Pancreas (tissue), 10 donors: ENCODE data around the gene SHH. TPM values are rescaled to one million over a fixed set of nuclear protein-coding genes. Genes with fewer than 3 reads are reported as not detected.

Experiments
- ATAC-seq, 4 donors: fragments of 200-7000 bp; cut with Tn5 transposase; one replicate each; pipeline versions ENCODE4 v1.8.0 to v1.9.1; 2020; ENCODE audit warnings: mild to moderate bottlenecking in 4 of 4, moderate library complexity in 4 of 4
- DNase-seq, 6 donors: peaks; one replicate each; pipeline ENCODE4 v3.0.0-alpha.2; 2020
- FAIRE-seq: peaks from 2 replicates; lab custom pipeline; 2012; peaks lifted over from hg19 to GRCh38; lab: Jason Lieb, UNC
- H3K27ac ChIP-seq, 4 donors: fragments of 200-600 bp; sonication (generic); 1 replicate in 3 of 4; 2 replicates in 1 of 4; pipeline versions ENCODE4 v1.5.0 to v1.8.0; 2020
- H3K27me3 ChIP-seq, 4 donors: fragments of 200-600 bp; one replicate each; pipeline ENCODE4 v1.8.0; 2021
- H3K36me3 ChIP-seq, 3 donors: fragments of 200-600 bp; sonication (generic) in 1 of 3; one replicate each; pipeline versions ENCODE4 v1.5.0 to v1.8.0; 2020 to 2021
- H3K4me1 ChIP-seq, 3 donors: fragments of 200-600 bp; one replicate each; pipeline ENCODE4 v1.8.0; 2021
- H3K4me3 ChIP-seq, 4 donors: fragments of 200-600 bp; sonication (generic) in 2 of 4; one replicate each; pipeline versions ENCODE4 v1.5.0 to v1.8.0; 2020 to 2021
- H3K9me3 ChIP-seq, 4 donors: fragments of 200-600 bp; one replicate each; pipeline ENCODE4 v1.8.0; 2021
- WGBS, 2 donors: extraction: QIAGEN DNeasy Blood & Tissue Kit; methylation state at CpG; one replicate each; pipeline ENCODE4 v1.1.7; 2013; 5-methylcytosine and 5-hydroxymethylcytosine counted together
- intact Hi-C, 3 donors: fragments of 100-400 bp; cut with DNase I; formaldehyde crosslinking; loops; one replicate each; pipeline versions ENCODE4 v1.11.1 to v1.14.2; 2022
- polyA plus RNA-seq, 2 donors: library from polyadenylated mRNA; stranded (reverse); fragments of 200-250 nt; gene quantifications; one replicate each; pipeline ENCODE4 v1.2.3, GENCODE V29; 2013
- total RNA-seq, 6 donors: library from RNA; stranded (reverse); fragmentation: NEBNext Ultra II Directional in 4 of 6; extraction: Animal tissue kit (Norgen Biotek cat#: 25700) in 4 of 6; gene quantifications; one replicate each; pipeline versions ENCODE4 v1.2.1 to v1.2.4, GENCODE V29; 2021 to 2023
- TF ChIP-seq, protein P1 (sequence below), 4 donors: fragments of 200-600 bp; sonication (generic) in 3 of 4; IDR thresholded peaks; one replicate each; pipeline versions ENCODE4 v1.5.0 to v1.8.0; 2021; ENCODE audit warnings: antibody characterized with exemption in 4 of 4
- donor health status: healthy with polysubstance abuse.
- donor health status: DM: no; HTN: no; CAD: no; lungs with moderate emphysema.
- donor health status: DM: no; HTN: no; CAD: no.
- donor health status: control.
- donor health status: control.
- donor health status: Bipolar disorder and iron deficiency.
- donor health status: DM: yes; HTN: yes; CAD: no.
- donor health status: DM: no; HTN: no; CAD: no.
- donor health status: DM: no; HTN: no; CAD: no.
- donor health status: DM: yes; HTN: yes; CAD: no.

SHH gene
- total and polyA plus RNA-seq, 8 donors, result 0.08 to 0.85 (median 0.26) TPM

DNA sequence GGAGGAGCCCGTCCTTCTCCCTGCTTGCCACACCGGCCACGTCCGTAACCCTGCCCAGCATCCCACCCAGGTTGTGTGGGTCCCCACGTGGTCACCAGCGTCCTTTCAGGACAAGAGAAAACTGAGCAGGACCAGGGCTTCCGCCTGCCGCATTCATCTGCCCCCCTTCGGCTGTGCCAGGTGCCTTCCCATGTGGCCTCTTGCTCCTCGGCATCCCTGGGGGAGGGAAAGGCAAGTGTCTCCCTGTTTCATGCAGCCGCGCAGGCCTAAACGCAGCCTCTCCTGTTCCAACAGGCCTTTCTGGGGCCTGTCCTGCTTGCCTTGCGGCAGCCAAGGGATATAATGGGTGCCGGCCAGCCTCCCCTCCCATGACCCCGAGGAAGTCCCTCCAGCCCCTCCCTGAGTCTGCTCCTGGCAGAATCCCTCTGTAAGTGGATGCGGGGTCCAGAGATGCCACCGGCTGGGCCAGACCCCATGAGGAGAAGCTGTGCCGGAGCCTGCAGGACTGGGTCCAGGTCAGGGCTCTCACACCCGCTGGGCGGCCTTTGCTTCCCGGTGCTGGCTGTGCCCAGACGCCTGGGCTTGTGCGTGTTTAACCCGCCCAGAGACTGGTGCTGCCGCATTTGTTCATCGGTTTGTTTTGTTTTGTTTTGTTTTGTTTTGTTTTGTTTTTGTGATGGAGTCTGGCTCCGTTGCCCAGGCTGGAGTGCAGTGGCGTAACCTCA lies 23.1 kb downstream of the SHH start:
- Histone ChIP-seq H3K4me3 (no peak overlapping the region), H3K36me3 (no peaks in the 10 kb centered on the region), H3K27me3 (no peaks in the 10 kb centered on the region), H3K27ac (no peak overlapping the region), H3K4me1 (no peaks in the 10 kb centered on the region), H3K9me3 (no peaks in the 10 kb centered on the region)
- FAIRE-seq (no peak), DNase-seq (no peak), ATAC-seq (no peak)
- TF ChIP-seq, protein P1, sequence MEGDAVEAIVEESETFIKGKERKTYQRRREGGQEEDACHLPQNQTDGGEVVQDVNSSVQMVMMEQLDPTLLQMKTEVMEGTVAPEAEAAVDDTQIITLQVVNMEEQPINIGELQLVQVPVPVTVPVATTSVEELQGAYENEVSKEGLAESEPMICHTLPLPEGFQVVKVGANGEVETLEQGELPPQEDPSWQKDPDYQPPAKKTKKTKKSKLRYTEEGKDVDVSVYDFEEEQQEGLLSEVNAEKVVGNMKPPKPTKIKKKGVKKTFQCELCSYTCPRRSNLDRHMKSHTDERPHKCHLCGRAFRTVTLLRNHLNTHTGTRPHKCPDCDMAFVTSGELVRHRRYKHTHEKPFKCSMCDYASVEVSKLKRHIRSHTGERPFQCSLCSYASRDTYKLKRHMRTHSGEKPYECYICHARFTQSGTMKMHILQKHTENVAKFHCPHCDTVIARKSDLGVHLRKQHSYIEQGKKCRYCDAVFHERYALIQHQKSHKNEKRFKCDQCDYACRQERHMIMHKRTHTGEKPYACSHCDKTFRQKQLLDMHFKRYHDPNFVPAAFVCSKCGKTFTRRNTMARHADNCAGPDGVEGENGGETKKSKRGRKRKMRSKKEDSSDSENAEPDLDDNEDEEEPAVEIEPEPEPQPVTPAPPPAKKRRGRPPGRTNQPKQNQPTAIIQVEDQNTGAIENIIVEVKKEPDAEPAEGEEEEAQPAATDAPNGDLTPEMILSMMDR (IDR thresholded peaks at IDR 0.05), result no peak
- intact Hi-C loops, result no loop called here
- WGBS, 2 donors, result 89 to 91% methylated on average over 28 to 29 of the region's 29 CpGs

DNA sequence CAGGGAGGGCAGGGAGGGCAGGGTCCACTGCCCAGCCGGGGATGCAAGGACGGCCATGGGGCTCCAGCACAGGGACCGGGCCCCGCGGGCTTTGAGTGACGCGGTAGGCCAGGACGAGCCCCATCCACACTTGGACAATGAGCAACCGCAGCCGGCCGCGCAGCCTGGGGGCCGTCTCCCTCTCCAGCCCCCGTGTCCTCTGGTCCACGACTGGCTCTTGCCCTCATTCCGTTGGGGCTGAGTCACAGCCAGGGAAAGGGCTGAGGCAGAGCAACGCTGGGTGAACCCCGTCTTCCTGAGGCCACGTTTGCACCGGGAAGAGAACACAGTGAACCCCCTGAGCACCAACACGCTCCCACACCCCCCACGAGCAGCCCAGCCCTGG lies 23.7 kb downstream of the SHH start:
- no peaks in the 10 kb centered on the region for H3K36me3 ChIP-seq
- H3K27me3 ChIP-seq, result no peaks in the 10 kb centered on the region
- no peak overlapping the region for H3K4me3 ChIP-seq
- FAIRE-seq (no peak), ATAC-seq (no peak), DNase-seq (no peak)
- intact Hi-C loops, result no loop called here
- WGBS, 2 donors, result 87 to 92% methylated on average over 22 of the region's 22 CpGs
- H3K27ac ChIP-seq, result no peak overlapping the region
- H3K9me3 ChIP-seq, result no peaks in the 10 kb centered on the region
- TF ChIP-seq, protein P1 (IDR thresholded peaks at IDR 0.05), result no peak
- no peaks in the 10 kb centered on the region for H3K4me1 ChIP-seq

DNA sequence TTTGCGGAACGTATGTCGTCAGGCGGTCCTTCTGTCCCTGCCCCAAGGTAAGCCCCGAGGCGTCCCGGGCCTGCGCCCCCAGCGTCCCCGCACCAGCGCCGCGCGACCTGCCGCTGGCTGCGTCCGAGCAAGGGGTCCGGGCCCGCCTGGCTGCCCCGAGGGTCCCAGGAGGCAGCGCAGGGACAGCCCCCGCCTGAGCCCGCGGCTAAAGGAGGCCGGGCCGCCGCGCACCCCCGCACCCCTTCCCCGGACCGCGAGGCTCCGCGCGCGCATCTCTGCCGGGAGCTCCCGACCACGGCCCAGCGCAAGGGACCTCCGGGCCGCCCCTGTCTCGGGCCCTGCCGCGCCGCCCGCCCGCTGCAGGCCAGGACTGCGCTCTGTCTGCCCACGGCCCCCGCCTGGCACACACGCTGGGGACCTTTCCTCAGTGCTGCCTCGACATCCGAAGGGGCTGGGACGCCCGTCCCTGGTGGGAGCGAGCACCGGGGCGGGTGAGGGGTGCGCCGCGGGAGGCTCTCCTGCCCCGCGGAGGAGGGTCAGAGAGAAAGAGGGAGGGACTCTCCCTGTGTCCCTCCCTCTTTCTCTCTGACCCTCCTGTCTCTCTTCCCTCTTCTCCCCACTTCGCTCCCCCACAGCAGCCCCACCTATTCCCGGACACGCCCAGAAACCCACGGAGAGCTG lies 25.0 kb downstream of the SHH start:
- Histone ChIP-seq H3K4me1 (no peaks in the 10 kb centered on the region), H3K27ac (no peak overlapping the region), H3K36me3 (peaks cover 0 to 6% (median 0%) of the 10 kb centered on the region in 3 donors), H3K27me3 (no peaks in the 10 kb centered on the region), H3K4me3 (peak overlapping the region in 1 of 4 donors; percentile 20), H3K9me3 (no peaks in the 10 kb centered on the region)
- WGBS, 2 donors, result 13 to 14% methylated on average over 44 to 68 of the region's 68 CpGs
- FAIRE-seq, result no peak
- ATAC-seq, result peak; percentile 19 to 42 (median 28)
- TF ChIP-seq, protein P1 (IDR thresholded peaks at IDR 0.05), result no peak
- no peak for DNase-seq
- intact Hi-C loops, result no loop called here

DNA sequence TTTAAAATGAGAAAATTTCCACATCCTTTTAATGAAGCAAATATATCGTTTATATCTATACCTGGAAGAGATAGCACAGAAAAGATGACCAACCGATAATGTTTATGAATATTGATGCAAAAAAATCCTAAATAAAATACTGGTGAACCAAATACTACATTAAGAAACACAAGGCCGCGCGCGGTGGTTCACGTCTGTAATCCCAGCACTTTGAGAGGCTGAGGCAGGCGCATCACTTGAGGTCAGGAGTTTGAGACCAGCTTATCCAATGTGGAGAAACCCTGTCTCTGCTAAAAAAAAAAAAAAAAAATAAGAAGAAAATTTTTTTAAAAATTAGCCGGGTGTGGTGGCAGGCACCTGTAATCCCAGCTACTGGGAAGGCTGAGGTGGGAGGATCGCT lies 25.8 kb downstream of the SHH start:
- H3K4me3 ChIP-seq, result no peak overlapping the region
- no peaks in the 10 kb centered on the region for H3K4me1 ChIP-seq
- ATAC-seq (no peak), DNase-seq (no peak), FAIRE-seq (no peak)
- intact Hi-C loops, result no loop called here
- TF ChIP-seq, protein P1 (IDR thresholded peaks at IDR 0.05), result no peak
- H3K9me3 ChIP-seq, result no peaks in the 10 kb centered on the region
- H3K27me3 ChIP-seq, result no peaks in the 10 kb centered on the region
- no peak overlapping the region for H3K27ac ChIP-seq
- 84 to 90% methylated on average over 10 of the region's 10 CpGs for WGBS, 2 donors
- H3K36me3 ChIP-seq, result peaks cover 0 to 8% (median 0%) of the 10 kb centered on the region in 3 donors

DNA sequence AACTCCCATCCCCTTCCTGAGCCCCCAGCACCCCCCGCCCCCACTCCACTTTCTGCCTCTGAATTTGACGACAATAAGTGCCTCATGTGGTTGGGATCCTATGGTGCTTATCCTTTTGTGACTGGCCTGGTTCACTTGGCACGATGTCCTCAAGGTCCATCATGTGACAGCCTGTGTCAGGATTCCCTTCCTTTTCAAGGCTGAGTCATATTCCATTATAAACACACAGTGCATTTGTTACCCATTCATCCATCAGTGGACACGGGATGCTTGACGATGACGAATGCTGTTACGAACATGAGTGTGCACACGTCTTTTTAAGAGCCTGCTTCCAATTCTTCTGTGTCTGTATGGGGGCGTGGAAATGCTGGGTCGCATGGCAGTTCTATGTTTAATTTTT lies 26.7 kb downstream of the SHH start:
- 91% methylated on average over 10 of the region's 10 CpGs for WGBS, 2 donors

More for the DNA sequence above, 26.7 kb downstream of the SHH start:
- Histone ChIP-seq H3K27ac (no peak overlapping the region), H3K4me3 (no peak overlapping the region), H3K27me3 (no peaks in the 10 kb centered on the region), H3K9me3 (no peaks in the 10 kb centered on the region), H3K4me1 (no peaks in the 10 kb centered on the region), H3K36me3 (peaks cover 0 to 16% (median 0%) of the 10 kb centered on the region in 3 donors)
- ATAC-seq (no peak), FAIRE-seq (no peak), DNase-seq (no peak)
- intact Hi-C loops, result no loop called here
- TF ChIP-seq, protein P1 (IDR thresholded peaks at IDR 0.05), result no peak
